ENCODE data around the gene CYP3A4. TPM values are rescaled to one million over a fixed set of nuclear protein-coding genes. Genes with fewer than 3 reads are reported as not detected.

CYP3A4 gene
- total RNA-seq, 1 donor from 2014 or later, result not detected

DNA sequence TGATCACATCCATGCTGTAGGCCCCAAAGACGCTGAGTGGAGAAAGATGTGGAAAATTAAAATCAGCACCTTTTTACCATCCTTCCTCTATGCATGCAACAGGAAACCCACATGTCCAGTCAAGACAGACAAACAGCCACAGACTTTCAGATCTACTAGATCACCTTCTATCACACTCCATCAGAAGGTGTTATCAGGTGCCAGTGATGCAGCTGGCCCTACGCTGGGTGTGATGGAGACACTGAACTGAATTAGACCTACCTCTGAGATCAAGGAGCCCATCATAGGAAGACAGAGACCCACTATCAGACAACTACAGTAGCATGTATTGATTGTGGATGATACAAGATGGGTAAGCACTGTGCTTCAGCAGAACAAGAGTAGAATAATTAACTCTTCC lies 15.5 kb downstream of the CYP3A4 start:
- H3K9me3 Mint-ChIP-seq (ENCODE audit: unreplicated experiment), result no peaks in the 10 kb centered on the region
- H3K27me3 Mint-ChIP-seq (ENCODE audit: unreplicated experiment), result no peaks in the 10 kb centered on the region
- H3K36me3 Mint-ChIP-seq (ENCODE audit: unreplicated experiment), result no peaks in the 10 kb centered on the region
- no peaks in the 10 kb centered on the region for H3K4me1 Mint-ChIP-seq (ENCODE audit: low read depth, unreplicated experiment)
- DNase-seq, result no peak
- H3K27ac Mint-ChIP-seq (ENCODE audit: unreplicated experiment), result no peak overlapping the region
- TF ChIP-seq CTCF (IDR thresholded peaks at IDR 0.05; ENCODE audit: partially characterized antibody, unreplicated experiment), result no peak
- no peak overlapping the region for H3K4me3 Mint-ChIP-seq (ENCODE audit: unreplicated experiment)

- H3K36me3 Mint-ChIP-seq (ENCODE audit: unreplicated experiment), result no peaks in the 10 kb centered on the region
- TF ChIP-seq CTCF (IDR thresholded peaks at IDR 0.05; ENCODE audit: partially characterized antibody, unreplicated experiment), result no peak
- H3K27ac Mint-ChIP-seq (ENCODE audit: unreplicated experiment), result no peak overlapping the region
- DNase-seq, result no peak
- H3K9me3 Mint-ChIP-seq (ENCODE audit: unreplicated experiment), result no peaks in the 10 kb centered on the region
- H3K4me3 Mint-ChIP-seq (ENCODE audit: unreplicated experiment), result no peak overlapping the region
- no peaks in the 10 kb centered on the region for H3K4me1 Mint-ChIP-seq (ENCODE audit: low read depth, unreplicated experiment)
- no peaks in the 10 kb centered on the region for H3K27me3 Mint-ChIP-seq (ENCODE audit: unreplicated experiment)
Observed at GRCh38 chr7:99767662-99768061, 16.3 kb downstream of the CYP3A4 start.

DNA sequence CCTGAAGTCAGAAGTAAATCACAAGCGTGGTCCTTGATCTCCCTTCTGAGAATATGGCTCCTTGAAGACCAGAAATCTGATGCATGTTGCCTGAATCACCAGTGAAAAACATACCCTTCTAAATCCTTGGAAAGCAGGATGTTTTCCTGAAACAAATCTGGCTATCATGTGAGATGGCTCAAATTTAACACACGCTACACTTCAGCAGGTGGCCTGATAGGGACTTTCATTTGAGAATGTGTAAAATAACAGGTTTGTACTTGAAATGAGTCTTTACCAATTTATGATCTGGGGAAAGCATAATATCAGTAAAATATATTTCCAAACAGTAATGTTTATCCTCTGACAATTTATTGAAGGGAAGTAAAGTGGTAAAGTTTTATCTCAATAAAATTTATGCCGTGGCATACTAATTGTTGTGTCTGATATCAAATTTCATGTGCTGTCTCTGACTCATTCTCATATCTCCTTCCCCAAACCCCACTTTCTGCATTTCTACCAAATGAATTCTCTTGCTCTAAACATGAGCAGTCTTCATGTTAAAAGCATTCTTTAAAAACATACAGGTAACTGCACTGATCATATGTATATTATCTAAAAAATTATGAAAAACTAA lies 17.4 kb downstream of the CYP3A4 start:
- no peaks in the 10 kb centered on the region for H3K9me3 Mint-ChIP-seq (ENCODE audit: unreplicated experiment)
- H3K36me3 Mint-ChIP-seq (ENCODE audit: unreplicated experiment), result no peaks in the 10 kb centered on the region
- no peak for DNase-seq
- TF ChIP-seq CTCF (IDR thresholded peaks at IDR 0.05; ENCODE audit: partially characterized antibody, unreplicated experiment), result no peak
- no peak overlapping the region for H3K27ac Mint-ChIP-seq (ENCODE audit: unreplicated experiment)
- no peaks in the 10 kb centered on the region for H3K27me3 Mint-ChIP-seq (ENCODE audit: unreplicated experiment)
- H3K4me1 Mint-ChIP-seq (ENCODE audit: low read depth, unreplicated experiment), result no peaks in the 10 kb centered on the region
- no peak overlapping the region for H3K4me3 Mint-ChIP-seq (ENCODE audit: unreplicated experiment)

DNA sequence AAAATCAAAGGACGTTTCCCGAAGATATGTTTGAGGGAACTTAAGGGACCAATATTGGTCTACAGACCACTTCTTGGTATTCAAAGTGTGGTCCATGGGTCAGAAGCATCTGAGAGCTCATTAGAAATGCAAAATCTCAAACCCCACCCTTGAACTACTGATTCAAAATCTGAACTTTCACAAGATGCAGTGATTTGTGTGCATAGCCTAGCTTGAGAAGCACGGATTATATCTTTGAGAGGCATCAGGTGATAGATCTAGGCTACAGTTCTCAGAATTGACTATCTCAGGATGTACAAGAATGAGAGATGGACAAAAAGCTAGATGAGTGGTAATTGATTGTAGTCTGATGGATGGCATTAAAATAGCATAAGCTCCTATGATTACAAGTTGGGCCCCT lies 19.5 kb downstream of the CYP3A4 start:
- H3K27me3 Mint-ChIP-seq (ENCODE audit: unreplicated experiment), result no peaks in the 10 kb centered on the region
- H3K9me3 Mint-ChIP-seq (ENCODE audit: unreplicated experiment), result no peaks in the 10 kb centered on the region
- DNase-seq, result no peak
- H3K36me3 Mint-ChIP-seq (ENCODE audit: unreplicated experiment), result no peaks in the 10 kb centered on the region
- no peak overlapping the region for H3K4me3 Mint-ChIP-seq (ENCODE audit: unreplicated experiment)
- TF ChIP-seq CTCF (IDR thresholded peaks at IDR 0.05; ENCODE audit: partially characterized antibody, unreplicated experiment), result no peak
- H3K27ac Mint-ChIP-seq (ENCODE audit: unreplicated experiment), result no peak overlapping the region
- H3K4me1 Mint-ChIP-seq (ENCODE audit: low read depth, unreplicated experiment), result no peaks in the 10 kb centered on the region

DNA sequence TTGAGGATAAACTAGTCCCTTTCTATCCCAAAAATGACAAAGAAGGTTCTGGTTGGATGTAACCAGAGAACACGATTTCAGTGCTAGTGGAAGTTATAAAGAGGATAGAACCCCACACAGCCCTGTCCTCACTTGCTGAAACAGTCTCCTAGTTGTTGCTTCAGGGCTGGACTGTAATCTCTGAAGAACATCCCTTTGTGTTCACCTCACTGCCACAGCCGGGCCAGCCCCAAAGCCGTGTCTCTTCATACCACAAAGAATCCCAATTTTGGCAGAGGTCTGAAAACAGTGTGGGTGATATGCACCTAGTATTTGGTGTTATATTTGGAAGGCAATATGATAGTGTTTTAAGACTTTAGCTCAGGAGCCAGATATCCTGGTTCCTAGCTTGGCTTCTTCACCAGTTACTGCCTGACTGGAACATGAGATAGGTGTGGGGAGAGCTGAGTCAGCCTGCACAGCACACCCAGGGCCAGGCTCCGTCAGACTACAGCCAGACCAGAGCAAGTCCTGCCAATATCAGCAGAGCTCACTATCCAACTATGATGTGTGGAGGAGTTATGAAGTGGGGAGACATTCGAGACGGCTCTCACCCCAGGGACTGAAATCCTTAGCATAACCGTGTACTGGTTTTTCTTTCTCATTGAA lies 21.2 kb downstream of the CYP3A4 start:
- H3K36me3 Mint-ChIP-seq (ENCODE audit: unreplicated experiment), result no peaks in the 10 kb centered on the region
- H3K4me3 Mint-ChIP-seq (ENCODE audit: unreplicated experiment), result no peak overlapping the region
- no peak for DNase-seq
- no peaks in the 10 kb centered on the region for H3K9me3 Mint-ChIP-seq (ENCODE audit: unreplicated experiment)
- H3K4me1 Mint-ChIP-seq (ENCODE audit: low read depth, unreplicated experiment), result no peaks in the 10 kb centered on the region
- no peak overlapping the region for H3K27ac Mint-ChIP-seq (ENCODE audit: unreplicated experiment)
- TF ChIP-seq CTCF (IDR thresholded peaks at IDR 0.05; ENCODE audit: partially characterized antibody, unreplicated experiment), result no peak
- H3K27me3 Mint-ChIP-seq (ENCODE audit: unreplicated experiment), result no peaks in the 10 kb centered on the region
